Measurements from ENCODE around the gene RASGRF1.

- TF ChIP-seq CTCF (conservative IDR thresholded peaks at IDR 0.05) (no peak), ZFX (IDR thresholded peaks at IDR 0.05) (no peak)
Observed at GRCh38 chr15:79082363-79083070, 8.1 kb downstream of the RASGRF1 start.

Data from C4-2B (cell line).